HepG2 (cell line): ENCODE results near the gene OR10AD1. TPM values are rescaled to one million over a fixed set of nuclear protein-coding genes. Genes with fewer than 3 reads are reported as not detected.
A peak's percentile ranks its signal among the peaks of the same experiment; 100 is the strongest.

Source experiments
- AHR ChIP-seq: IDR thresholded peaks from 2 replicates; pipeline ENCODE4 v1.6.1; 2018; ENCODE audit warnings: missing genetic modification reagents, missing compliant biosample characterization
- DNMT1 ChIP-seq: sonication (generic); formaldehyde crosslinking; IDR thresholded peaks from 2 replicates; pipeline ENCODE4 v1.5.1; 2020; ENCODE audit warnings: mild to moderate bottlenecking, missing genetic modification reagents
- DZIP1 ChIP-seq: sonication (generic); formaldehyde crosslinking; IDR thresholded peaks from 2 replicates; pipeline ENCODE4 v1.5.0; 2020; ENCODE audit warnings: mild to moderate bottlenecking, missing genetic modification reagents
- GRHL1 ChIP-seq: sonication (generic); formaldehyde crosslinking; conservative IDR thresholded peaks from 2 replicates; pipeline ENCODE4 v1.8.0; 2022; ENCODE audit warnings: missing genetic modification reagents
- KIAA2018 ChIP-seq: sonication (generic); formaldehyde crosslinking; IDR thresholded peaks from 2 replicates; pipeline ENCODE4 v1.5.0; 2020; ENCODE audit warnings: mild to moderate bottlenecking, missing genetic modification reagents, borderline replicate concordance
- NKX3-1 ChIP-seq: sonication (generic); formaldehyde crosslinking; IDR thresholded peaks from 2 replicates; pipeline ENCODE4 v1.5.0; 2020; ENCODE audit warnings: missing genetic modification reagents
- NR0B2 ChIP-seq: sonication (generic); formaldehyde crosslinking; IDR thresholded peaks from 2 replicates; pipeline ENCODE4 v1.4.0; 2020; ENCODE audit warnings: mild to moderate bottlenecking, missing genetic modification reagents
- SRF ChIP-seq: IDR thresholded peaks from 2 replicates; pipeline ENCODE4 v1.6.1; 2011; ENCODE audit warnings: mild to moderate bottlenecking, low read depth, low read length, moderate library complexity
- THAP7 ChIP-seq: sonication (generic); formaldehyde crosslinking; IDR thresholded peaks from 2 replicates; pipeline ENCODE4 v1.8.1; 2023; ENCODE audit warnings: mild to moderate bottlenecking, missing genetic modification reagents
- WIZ ChIP-seq: sonication (generic); formaldehyde crosslinking; IDR thresholded peaks from 2 replicates; pipeline ENCODE4 v1.5.1; 2020; ENCODE audit warnings: mild to moderate bottlenecking, missing genetic modification reagents
- ZNF24 ChIP-seq: fragments of 450-650 bp; IDR thresholded peaks from 2 replicates; pipeline ENCODE4 v1.6.1; 2017; ENCODE audit warnings: antibody characterized with exemption, mild to moderate bottlenecking
- ZNF616 ChIP-seq: sonication (generic); formaldehyde crosslinking; IDR thresholded peaks from 2 replicates; pipeline ENCODE4 v1.5.0; 2020; ENCODE audit warnings: low read depth, mild to moderate bottlenecking, missing genetic modification reagents
- ZNF790 ChIP-seq: sonication (generic); formaldehyde crosslinking; IDR thresholded peaks from 2 replicates; pipeline ENCODE4 v1.8.0; 2022; ENCODE audit warnings: missing genetic modification reagents, mild to moderate bottlenecking, borderline replicate concordance
- polyA plus RNA-seq, 8 experiments: library from polyadenylated mRNA; depleted of rRNA in 3 of 8; stranded (reverse) in 7 of 8; unstranded in 1 of 8; fragments of >200 nt; fragmentation: Illumina TruSeq in 4 of 8; extraction: Trizol in 4 of 8; gene quantifications; 2 replicates each; pipeline versions ENCODE4 v1.2.1 to v1.2.3, GENCODE V29; 2011 to 2016; ENCODE audit warnings: low read depth in 4 of 8, missing spikeins in 1 of 8, mixed read lengths in 1 of 8; ENCODE audit not compliant: insufficient read depth in 1 of 8
- total RNA-seq, 5 experiments: library from RNA; depleted of rRNA; stranded (reverse); fragments of >200 nt; fragmentation: Illumina TruSeq; extraction: Trizol; gene quantifications; 2 replicates each; pipeline ENCODE4 v1.2.3, GENCODE V29; 2016; ENCODE audit warnings: low read depth in 1 of 5

The OR10AD1 gene
- total and polyA plus RNA-seq, 2 of the 13 experiments (the other 11 are each of a cell fraction or from before 2014, with no cell fraction given): not detected

GRCh38 chr12:48157018-48157888, 45.8 kb downstream of the OR10AD1 start, which contains the start of gene ASB8 (continued):
- TF ChIP-seq ZNF24 (no peak), ZNF616 (no peak), DNMT1 (CRISPR knock-in tag) (no peak), SRF (no peak), NR0B2 (peak; percentile 16; the same call in 1 of the 2 replicates), THAP7 (CRISPR knock-in tag) (no peak), NKX3-1 (CRISPR knock-in tag) (no peak), KIAA2018 (CRISPR knock-in tag) (no peak), WIZ (CRISPR knock-in tag) (no peak), AHR (CRISPR knock-in tag) (no peak), DZIP1 (no peak), GRHL1 (CRISPR knock-in tag) (no peak), ZNF790 (CRISPR knock-in tag) (no peak)
